GM19463 (cell line): ENCODE data around the gene ZNF683.
"Not testable (repeated sequence)": the region's sequence is repeated elsewhere in the genome, so short reads cannot be mapped to it uniquely, and the experiment has no call there.

Experiments
- ATAC-seq: cut with Tn5 transposase; IDR thresholded peaks from one replicate; pipeline ENCODE4 v1.9.1; 2021; ENCODE audit warnings: mild to moderate bottlenecking, moderate library complexity; ENCODE audit not compliant: unreplicated experiment

Gene ZNF683

GRCh38 chr1:26340047-26340481 is 32.5 kb downstream of the ZNF683 start:
- ATAC-seq = no peak

GRCh38 chr1:26338670-26339069 is 33.9 kb downstream of the ZNF683 start:
- no peak for ATAC-seq

- ATAC-seq = no peak
These were observed 34.9 kb downstream of the ZNF683 start for GRCh38 chr1:26337625-26338024.

DNA sequence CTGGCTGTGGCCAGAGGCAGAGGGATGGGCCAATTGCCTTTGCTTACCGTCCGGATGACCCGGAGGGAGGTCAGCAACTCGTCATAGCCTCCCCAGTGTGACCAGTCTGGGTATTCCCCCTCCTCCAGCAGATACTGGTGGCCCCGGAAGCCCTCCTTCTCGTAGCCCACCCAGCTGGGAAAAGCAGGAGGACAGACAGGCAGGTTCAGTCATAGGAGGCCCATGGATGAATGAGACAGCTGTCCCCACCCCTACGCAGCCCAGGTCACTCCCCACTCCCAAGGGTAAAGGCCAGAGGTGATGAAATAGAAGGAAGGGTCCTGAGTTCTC is 35.4 kb downstream of the ZNF683 start:
- ATAC-seq = no peak

- ATAC-seq = peak; percentile 47
These were observed 35.9 kb downstream of the ZNF683 start for GRCh38 chr1:26336477-26337205.

DNA sequence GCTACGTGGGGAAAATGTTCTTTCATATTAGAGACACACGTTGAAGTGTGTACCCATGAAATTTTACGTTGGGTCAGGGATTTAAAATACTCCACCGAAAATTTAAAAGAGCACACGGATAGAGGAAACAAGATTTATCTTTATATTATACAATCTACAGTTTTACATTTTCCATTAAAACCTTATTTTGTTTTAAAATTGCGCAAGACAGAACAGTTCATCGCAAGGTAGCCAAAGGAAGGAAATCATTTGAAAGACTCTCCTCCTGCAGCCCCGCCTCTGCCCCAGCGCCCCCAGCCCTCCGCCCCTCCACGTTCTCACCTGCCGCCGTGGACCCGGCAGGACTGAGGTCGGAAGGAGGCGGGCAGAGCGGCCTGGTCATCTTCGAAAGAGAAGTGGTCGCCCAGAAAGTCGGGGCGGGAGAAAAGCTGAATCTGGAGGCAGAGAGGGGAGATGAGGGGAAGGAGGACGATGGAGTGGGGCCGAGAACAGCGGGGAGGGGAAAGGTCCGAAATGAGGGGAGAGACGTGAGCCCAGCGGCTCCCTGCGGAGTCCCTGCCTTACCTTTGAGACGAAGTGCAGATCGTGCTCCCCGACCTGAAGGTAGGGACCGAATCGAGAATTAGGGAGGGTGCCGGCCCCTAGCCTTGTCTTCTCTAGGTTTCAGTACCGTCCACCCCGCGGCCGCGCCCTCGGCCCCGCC is 36.6 kb downstream of the ZNF683 start:
- no peak for ATAC-seq

- ATAC-seq = not testable (repeated sequence)
These were observed 39.2 kb downstream of the ZNF683 start for GRCh38 chr1:26333312-26333711.

- no peak for ATAC-seq
These were observed 42.3 kb downstream of the ZNF683 start for GRCh38 chr1:26330276-26330675.

DNA sequence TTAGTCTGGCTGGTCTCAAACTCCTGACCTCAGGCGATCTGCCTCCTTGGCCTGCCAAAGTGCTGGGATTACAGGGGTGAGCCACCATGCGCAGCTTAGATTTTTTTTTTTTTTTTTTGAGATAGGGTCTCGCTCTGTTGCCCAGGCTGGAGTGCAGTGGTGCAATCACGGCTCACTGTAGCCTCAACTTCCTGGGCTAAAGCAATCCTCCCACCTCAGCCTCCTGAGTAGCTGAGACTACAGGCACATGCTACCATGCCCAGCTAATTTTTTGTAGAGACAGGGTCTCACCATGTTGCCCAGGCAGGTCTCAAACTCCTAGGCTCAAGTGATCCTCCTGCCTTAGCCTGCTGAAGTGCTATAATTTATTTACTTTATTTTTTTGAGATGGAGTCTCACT is 43.2 kb downstream of the ZNF683 start:
- not testable (repeated sequence) for ATAC-seq

GRCh38 chr1:26328597-26328996 is 44.0 kb downstream of the ZNF683 start:
- no peak for ATAC-seq

GRCh38 chr1:26327956-26328362 is 44.6 kb downstream of the ZNF683 start:
- no peak for ATAC-seq

GRCh38 chr1:26324550-26324949 is 48.0 kb downstream of the ZNF683 start:
- ATAC-seq = no peak

DNA sequence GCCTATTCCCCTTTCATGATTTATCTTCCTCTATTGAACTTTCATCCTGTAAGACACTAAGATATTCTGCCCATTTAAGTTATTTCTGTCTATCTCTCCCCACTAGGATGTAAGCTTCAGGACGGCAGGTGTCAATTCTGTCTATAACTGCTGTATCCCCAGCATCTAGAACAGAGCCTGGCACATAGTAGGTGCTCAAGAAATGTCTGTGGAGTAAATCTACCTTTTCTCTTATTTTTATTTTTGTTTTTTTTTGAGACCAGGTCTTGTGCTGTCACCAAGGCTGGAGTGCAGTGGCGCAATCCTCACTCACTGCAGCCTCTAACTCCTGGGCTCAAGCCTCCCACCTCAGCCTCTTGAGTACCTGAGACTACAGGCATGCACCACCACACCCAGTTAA is 49.2 kb downstream of the ZNF683 start:
- ATAC-seq = no peak

GRCh38 chr1:26322042-26322331 is 50.6 kb downstream of the ZNF683 start:
- ATAC-seq = no peak

- peak; percentile 42 for ATAC-seq
These were observed 51.1 kb downstream of the ZNF683 start for GRCh38 chr1:26321315-26322041.

- ATAC-seq = no peak
These were observed 51.7 kb downstream of the ZNF683 start for GRCh38 chr1:26320896-26321295.

DNA sequence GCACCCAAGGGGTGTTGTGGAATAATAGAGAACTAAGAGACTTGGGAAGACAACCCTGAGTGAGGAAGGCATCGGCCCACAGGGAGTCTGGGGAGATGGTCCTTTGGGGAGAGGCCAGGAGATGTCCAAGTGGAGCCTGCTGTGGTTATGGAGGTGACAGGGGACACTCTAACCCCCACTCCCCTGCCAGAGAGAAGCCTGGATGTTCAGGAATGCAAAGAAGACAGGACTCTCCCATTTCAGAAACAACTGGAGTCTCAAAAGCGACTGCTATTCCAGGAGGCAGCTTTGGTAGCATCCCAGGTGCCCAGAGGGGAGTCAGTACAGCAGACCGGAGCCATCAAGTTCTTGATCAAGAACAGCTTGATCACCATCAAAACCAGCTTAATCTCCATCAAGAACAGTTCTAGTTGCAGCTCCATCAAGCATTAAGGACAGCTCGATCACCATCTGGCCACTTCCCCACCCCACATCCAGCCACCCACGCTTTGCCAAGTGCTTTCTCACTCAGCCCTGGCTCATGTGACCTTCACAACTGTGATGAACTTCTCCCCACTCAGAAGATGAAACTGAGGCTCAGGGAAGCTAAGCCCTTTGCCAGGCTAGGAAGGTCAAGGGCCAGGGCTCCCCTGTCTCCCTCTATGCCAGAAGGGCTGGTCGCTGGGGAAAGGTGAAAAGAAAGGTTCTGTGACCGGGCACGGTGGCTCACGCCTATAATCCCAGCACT is 54.0 kb downstream of the ZNF683 start:
- ATAC-seq = no peak

GRCh38 chr1:26317612-26318337 is 54.8 kb downstream of the ZNF683 start, which contains the start of gene CD52:
Gene CD52 (plus strand): TSS chr1:26317958. CDS start chr1:26318018, 60 bp downstream.
- ATAC-seq = no peak

- no peak for ATAC-seq
These were observed 55.4 kb downstream of the ZNF683 start for GRCh38 chr1:26317146-26317545.
